Activated naive CD4-positive, alpha-beta T cell treated with anti-CD3 and anti-CD28 coated beads for 36 hours (primary cell): ENCODE measurements around the gene CRISPLD2. TPM values are rescaled to one million over a fixed set of nuclear protein-coding genes. Genes with fewer than 3 reads are reported as not detected.

Experiments used
- CTCF ChIA-PET: fragments of 350-600 bp; sonication (Branson Sonifier 250); formaldehyde crosslinking; loops from one replicate; lab custom pipeline; 2021; ENCODE audit warnings: antibody characterized with exemption; lab: Charles Lee
- DNase-seq: peaks from one replicate; pipeline ENCODE4 v3.0.0-alpha.2; 2020
- H3K27ac Mint-ChIP-seq: one replicate; pipeline ENCODE4 v1.8.0; 2021; ENCODE audit warnings: mild to moderate bottlenecking, mixed read lengths
- H3K27me3 Mint-ChIP-seq: one replicate; pipeline ENCODE4 v1.8.0; 2021; ENCODE audit warnings: low read depth, mixed read lengths
- H3K36me3 Mint-ChIP-seq: one replicate; pipeline ENCODE4 v1.8.0; 2021; ENCODE audit warnings: low read depth, mixed read lengths
- H3K4me1 Mint-ChIP-seq: one replicate; pipeline ENCODE4 v1.8.0; 2021; ENCODE audit warnings: low read depth, mixed read lengths
- H3K4me3 Mint-ChIP-seq: one replicate; pipeline ENCODE4 v1.8.0; 2021; ENCODE audit warnings: mild to moderate bottlenecking, moderate library complexity, mixed read lengths
- H3K9me3 Mint-ChIP-seq: one replicate; pipeline ENCODE4 v1.8.0; 2021; ENCODE audit warnings: mixed read lengths
- intact Hi-C: fragments of 100-400 bp; cut with micrococcal nuclease; formaldehyde crosslinking; loops from one replicate; pipeline ENCODE4 v1.15.1; 2023
- total RNA-seq, 2 experiments: library from RNA; stranded (reverse); gene quantifications; one replicate each; pipeline ENCODE4 v1.2.3, GENCODE V29; 2021

Gene CRISPLD2
- total RNA-seq, 2 experiments from 2014 or later: 0.14 TPM; not detected in 1

DNA sequence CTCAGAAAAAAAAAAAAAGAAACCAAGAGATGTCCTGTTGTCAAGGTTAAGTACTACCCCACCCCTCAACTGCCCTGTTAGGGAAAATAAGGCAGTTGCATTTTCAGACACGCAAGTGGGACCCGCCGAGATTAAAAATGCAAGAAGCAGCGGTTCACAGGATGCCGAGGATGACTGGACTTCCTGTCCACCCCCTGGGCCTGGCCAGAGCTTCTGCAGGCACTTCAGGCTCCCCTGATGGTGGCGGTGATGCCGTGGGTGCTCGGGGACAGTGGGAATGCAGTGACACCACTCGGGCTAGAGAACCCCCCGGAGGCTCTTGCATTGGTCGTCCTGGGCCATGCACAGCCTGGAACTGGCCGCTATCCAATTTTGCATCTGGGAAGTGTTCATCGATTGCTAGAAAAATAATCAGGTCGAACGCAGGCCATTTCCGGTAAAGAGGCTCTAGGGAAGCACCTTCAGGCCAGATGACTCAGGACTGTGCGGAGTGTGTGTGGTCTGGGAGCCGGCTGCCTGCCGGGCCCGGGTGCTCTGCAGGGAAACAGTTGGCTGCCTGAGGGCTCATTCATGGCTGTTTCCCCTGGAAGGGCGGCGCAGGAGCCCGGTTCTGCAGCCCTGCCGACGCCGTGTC, 13.4 kb upstream of the CRISPLD2 start:
- Mint-ChIP-seq H3K27ac (no peak overlapping the region), H3K36me3 (no peaks in the 10 kb centered on the region), H3K27me3 (peaks cover 4% of the 10 kb centered on the region), H3K4me3 (no peak overlapping the region), H3K4me1 (peaks cover 19% of the 10 kb centered on the region), H3K9me3 (no peaks in the 10 kb centered on the region)
- intact Hi-C loops: no loop called here
- DNase-seq: peak; percentile 34
- CTCF ChIA-PET: interaction anchor here (0.6 kb wide), 1 partner anchor 93 kb away, joined by 3 read pairs; no protein-coding TSS in a partner anchor

DNA sequence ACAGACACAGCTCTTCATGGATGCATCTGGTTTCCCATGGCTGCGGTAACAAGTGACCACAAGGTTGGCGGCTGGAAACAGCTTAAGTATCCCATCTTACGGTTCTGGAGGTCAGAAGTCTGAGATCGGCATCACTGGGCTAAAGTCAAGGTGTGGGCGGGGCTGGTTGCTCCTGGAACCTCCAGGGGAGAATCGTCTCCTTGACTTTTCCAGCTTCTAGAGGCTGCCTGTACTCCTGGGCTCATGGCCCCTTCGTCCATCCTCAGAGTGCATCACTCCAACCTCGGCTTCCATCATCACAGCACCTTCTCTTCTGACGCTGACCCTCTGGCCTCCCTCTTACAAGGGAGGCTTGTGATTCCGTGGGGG, 12.9 kb upstream of the CRISPLD2 start:
- CTCF ChIA-PET: no interaction called here
- Mint-ChIP-seq H3K4me1 (peaks cover 22% of the 10 kb centered on the region), H3K4me3 (no peak overlapping the region), H3K27ac (no peak overlapping the region), H3K27me3 (peaks cover 4% of the 10 kb centered on the region), H3K36me3 (no peaks in the 10 kb centered on the region), H3K9me3 (no peaks in the 10 kb centered on the region)
- DNase-seq: no peak
- intact Hi-C loops: no loop called here

DNA sequence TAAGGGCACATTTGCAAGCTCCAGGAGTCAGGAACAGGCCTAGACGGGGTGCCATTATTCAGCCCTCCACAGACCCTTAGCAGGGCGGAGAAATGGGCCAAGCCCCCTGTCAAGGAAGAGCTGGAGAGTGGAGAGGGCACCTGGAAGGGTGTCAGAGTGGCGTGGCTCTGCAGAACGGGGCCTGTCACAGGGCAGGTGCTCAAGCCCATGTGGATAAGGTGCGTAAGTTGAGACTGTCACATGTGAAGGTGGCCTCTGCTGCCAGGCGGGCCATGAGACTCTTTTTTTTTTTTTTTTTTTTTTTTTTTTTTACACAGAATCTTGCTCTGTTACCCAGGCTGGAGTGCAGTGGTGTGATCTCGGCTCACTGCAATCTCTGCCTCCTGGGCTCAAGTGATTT, 12.0 kb upstream of the CRISPLD2 start:
- CTCF ChIA-PET: interaction anchor here (0.6 kb wide), 1 partner anchor 686 kb away, joined by 4 read pairs; no protein-coding TSS in a partner anchor
- Mint-ChIP-seq H3K27ac (no peak overlapping the region), H3K27me3 (peaks cover 4% of the 10 kb centered on the region), H3K4me3 (no peak overlapping the region), H3K9me3 (no peaks in the 10 kb centered on the region), H3K36me3 (no peaks in the 10 kb centered on the region), H3K4me1 (peaks cover 22% of the 10 kb centered on the region)
- intact Hi-C loops: no loop called here
- DNase-seq: no peak

DNA sequence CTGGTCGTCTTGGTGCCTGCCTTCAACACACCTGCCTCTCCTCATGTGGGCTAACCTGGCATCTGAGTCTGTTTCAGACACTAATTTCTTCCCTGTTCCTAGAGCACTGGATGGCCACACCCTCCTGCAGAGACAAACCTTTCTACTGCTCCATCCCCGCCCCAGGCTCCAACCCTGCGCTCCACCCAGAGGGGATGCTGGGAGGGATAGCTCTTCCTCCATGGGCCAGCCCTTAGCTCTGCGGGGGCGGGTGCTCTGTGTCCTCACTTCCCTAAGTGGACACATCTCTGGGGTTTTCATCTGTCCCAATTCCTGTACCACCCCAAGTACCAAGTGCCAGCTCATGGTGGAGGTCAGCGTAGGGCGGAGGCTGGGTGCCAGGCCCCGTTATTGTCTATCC, 11.0 kb upstream of the CRISPLD2 start:
- no peak for DNase-seq
- no peak overlapping the region for H3K27ac Mint-ChIP-seq
- H3K27me3 Mint-ChIP-seq: peaks cover 4% of the 10 kb centered on the region
- H3K9me3 Mint-ChIP-seq: no peaks in the 10 kb centered on the region
- H3K36me3 Mint-ChIP-seq: no peaks in the 10 kb centered on the region
- intact Hi-C loops: no loop called here
- CTCF ChIA-PET: no interaction called here
- H3K4me3 Mint-ChIP-seq: no peak overlapping the region
- H3K4me1 Mint-ChIP-seq: peaks cover 22% of the 10 kb centered on the region

DNA sequence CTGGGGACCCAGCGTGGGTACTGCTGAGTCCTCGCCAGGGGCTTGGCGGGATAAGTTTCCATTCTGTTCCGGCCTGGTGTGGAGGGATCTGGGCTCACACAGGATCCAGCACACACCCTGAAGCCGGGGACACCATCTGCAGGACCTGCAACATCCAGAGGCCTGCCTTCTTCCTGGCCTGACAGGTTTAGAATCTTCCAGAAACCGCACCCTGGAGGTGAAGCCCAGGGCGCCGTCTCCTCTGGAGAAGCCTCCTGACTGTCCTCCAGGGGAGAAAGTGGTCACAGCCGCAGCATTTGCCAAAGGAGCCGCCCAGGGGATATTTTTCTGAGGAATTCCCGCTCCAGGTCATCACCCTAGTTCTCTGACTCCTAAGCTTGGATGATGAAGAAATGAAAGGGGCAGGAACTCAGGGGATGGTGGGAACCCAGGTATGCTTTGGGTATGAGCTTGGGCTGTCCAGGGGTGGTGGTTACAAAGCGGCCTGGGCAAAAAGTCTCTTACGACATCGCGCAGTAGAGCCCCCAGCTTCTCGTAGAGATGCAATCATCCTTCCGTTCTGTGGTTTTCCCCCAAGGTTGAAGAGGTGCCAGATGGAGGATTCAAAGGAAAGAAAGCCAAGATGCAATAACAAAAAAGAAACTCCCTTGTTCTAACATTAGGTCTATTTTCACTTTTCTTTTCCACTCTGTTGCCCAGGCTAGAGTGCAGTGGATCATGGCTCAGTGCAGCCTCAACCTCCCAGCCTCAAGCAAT, 9.1 kb upstream of the CRISPLD2 start:
- DNase-seq: peak; percentile 65
- H3K27ac Mint-ChIP-seq: peak overlapping the region; percentile 71
- H3K36me3 Mint-ChIP-seq: no peaks in the 10 kb centered on the region
- peaks cover 22% of the 10 kb centered on the region for H3K4me1 Mint-ChIP-seq
- CTCF ChIA-PET: interaction anchor here (0.7 to 1.5 kb wide), 2 partner anchors 56 to 168 kb away, joined by 3 to 4 read pairs; no protein-coding TSS in a partner anchor
- H3K9me3 Mint-ChIP-seq: no peaks in the 10 kb centered on the region
- no peak overlapping the region for H3K4me3 Mint-ChIP-seq
- intact Hi-C loops: loop anchor here (2.0 kb wide), 1 partner anchor 56 kb away; no protein-coding TSS in a partner anchor
- H3K27me3 Mint-ChIP-seq: peaks cover 4% of the 10 kb centered on the region

DNA sequence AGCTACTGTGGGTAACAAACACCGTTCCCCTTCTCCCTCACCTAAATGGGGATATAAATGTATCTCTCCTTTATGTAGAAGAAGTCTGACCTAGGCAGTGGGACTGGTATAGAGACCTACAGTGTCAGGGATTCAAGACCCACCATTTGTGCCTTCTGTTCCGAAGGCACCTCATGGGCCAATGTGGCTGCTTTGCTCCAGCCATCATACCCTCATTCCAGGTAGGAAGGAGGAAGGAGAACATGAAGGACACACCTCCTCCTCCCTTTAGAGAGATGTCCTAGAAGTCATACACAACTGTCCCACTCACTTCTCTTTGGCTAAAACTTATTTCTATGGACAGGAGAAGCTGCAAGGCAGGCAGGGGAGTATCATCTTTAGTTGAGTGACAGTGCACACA, 8.3 kb upstream of the CRISPLD2 start:
- H3K27me3 Mint-ChIP-seq: no peaks in the 10 kb centered on the region
- CTCF ChIA-PET: interaction anchor here (0.8 to 1.5 kb wide), 2 partner anchors 57 to 158 kb away, joined by 3 to 4 read pairs; no protein-coding TSS in a partner anchor
- no peak for DNase-seq
- H3K4me1 Mint-ChIP-seq: peaks cover 16% of the 10 kb centered on the region
- no peak overlapping the region for H3K4me3 Mint-ChIP-seq
- H3K27ac Mint-ChIP-seq: no peak overlapping the region
- no peaks in the 10 kb centered on the region for H3K9me3 Mint-ChIP-seq
- no peaks in the 10 kb centered on the region for H3K36me3 Mint-ChIP-seq
- intact Hi-C loops: loop anchor here (2.0 kb wide), 1 partner anchor 57 kb away; no protein-coding TSS in a partner anchor

DNA sequence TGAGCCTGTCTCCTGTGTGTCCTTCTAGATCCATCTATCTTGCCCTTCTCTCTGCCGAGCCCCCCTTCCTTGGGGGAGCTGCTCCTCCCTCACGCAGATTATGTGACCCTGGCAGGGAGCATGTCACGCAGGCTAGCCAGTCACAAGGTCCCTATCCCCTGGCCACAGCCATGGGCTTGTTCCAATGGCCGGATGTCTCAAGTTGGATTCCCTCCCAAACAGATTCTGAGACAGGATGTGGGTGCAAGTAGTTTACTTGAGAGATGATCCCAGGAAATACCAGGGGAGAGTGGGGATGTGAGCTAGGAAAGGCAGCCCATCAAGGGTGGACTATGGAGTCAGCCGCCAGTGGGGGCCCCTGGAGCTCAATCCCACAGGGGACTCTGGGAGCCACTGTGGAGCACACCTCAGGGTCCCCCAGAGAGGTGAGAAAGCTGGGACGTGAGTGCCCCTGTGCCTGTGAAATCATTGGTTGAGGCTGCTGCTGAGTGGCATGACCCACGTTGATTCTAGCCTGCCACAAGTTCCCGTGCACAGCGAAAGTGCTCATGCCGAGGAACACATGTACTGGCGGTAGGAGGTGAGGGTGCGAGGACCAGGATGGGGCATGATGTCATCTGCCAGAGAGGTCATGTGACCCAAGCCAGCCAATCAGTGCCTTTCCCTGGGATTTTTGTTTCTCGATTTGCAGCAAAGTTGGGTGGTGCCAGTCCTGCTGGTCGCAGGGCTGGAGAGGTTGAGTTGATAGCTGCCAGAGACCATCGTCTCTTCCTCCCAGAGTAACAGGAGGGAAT, 6.4 kb upstream of the CRISPLD2 start:
- H3K27ac Mint-ChIP-seq: no peak overlapping the region

DNA sequence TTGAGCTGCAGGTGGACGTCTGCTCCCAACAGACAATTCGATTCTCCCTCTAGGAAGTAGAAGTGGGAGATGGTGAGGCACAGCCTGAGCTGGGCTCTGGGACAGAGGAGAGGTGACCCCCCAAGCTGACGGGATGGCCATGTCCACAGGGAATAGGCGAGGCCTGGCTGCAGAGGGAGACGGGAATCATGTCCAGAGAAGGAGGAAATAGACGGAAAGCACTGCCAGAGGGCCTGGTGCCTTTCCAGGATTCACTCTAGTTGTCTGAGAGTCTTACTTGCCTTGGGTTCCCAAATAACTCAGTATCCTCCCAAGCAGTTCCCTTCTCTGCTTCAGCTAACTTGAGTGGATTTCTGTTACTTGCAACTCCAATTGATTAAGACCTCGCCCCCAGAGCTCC, 4.3 kb upstream of the CRISPLD2 start:
- Mint-ChIP-seq H3K4me3 (no peak overlapping the region), H3K4me1 (peaks cover 18% of the 10 kb centered on the region), H3K9me3 (no peaks in the 10 kb centered on the region), H3K27me3 (peaks cover 2% of the 10 kb centered on the region), H3K27ac (no peak overlapping the region), H3K36me3 (no peaks in the 10 kb centered on the region)
- CTCF ChIA-PET: interaction anchor here (0.9 kb wide), 1 partner anchor 76 kb away, joined by 3 read pairs; no protein-coding TSS in a partner anchor
- DNase-seq: no peak
- intact Hi-C loops: no loop called here

More for the DNA sequence above, 6.4 kb upstream of the CRISPLD2 start:
- no peaks in the 10 kb centered on the region for H3K9me3 Mint-ChIP-seq
- peaks cover 11% of the 10 kb centered on the region for H3K4me1 Mint-ChIP-seq
- H3K36me3 Mint-ChIP-seq: no peaks in the 10 kb centered on the region
- H3K4me3 Mint-ChIP-seq: no peak overlapping the region
- no peak for DNase-seq
- intact Hi-C loops: no loop called here
- H3K27me3 Mint-ChIP-seq: no peaks in the 10 kb centered on the region
- CTCF ChIA-PET: interaction anchor here (1.0 to 1.6 kb wide), 2 partner anchors 20 to 139 kb away, joined by 3 to 4 read pairs; no protein-coding TSS in a partner anchor

DNA sequence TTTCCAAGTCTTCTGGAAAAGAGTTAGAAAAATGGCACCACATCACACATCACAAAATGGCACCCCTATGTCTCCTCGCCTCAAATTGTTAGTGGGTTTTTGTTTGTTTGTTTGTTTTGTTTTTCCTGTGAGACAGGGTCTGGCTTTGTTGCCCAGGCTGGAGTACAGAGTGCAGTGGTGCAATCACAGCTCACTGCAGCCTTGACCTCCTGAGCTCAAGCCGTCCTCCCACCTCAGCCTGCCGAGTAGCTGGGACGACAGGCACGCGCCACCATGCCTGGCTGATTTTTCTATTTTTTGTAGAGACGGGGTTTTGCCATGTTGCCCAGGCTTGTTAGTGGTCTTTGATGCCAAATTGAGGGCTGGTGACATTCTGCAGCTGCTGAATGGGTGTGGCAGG, 3.8 kb upstream of the CRISPLD2 start:
- intact Hi-C loops: no loop called here
- Mint-ChIP-seq H3K27me3 (peaks cover 4% of the 10 kb centered on the region), H3K27ac (no peak overlapping the region), H3K4me3 (no peak overlapping the region), H3K36me3 (no peaks in the 10 kb centered on the region), H3K4me1 (peaks cover 15% of the 10 kb centered on the region), H3K9me3 (no peaks in the 10 kb centered on the region)
- CTCF ChIA-PET: no interaction called here
- DNase-seq: no peak

DNA sequence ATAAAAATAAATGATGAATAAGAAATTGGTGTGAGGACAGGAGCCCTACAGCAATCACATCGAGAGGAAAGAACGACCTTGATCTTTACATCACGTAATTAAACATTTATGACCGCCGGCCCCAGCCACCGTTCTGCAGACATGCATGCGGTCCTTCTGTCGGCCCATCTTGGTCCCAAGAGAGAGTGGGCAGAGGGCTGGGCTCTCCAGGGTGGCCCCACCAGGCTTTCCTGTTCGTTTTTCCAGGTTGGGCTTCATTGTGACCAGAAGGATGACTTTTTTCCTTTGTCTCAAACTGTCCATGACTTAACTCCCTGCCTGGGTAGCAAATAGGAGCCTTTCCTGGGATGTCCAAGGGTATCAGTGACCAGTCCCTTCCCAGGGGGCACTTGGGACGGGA, 3.3 kb upstream of the CRISPLD2 start:
- Mint-ChIP-seq H3K27ac (no peak overlapping the region), H3K4me1 (peaks cover 15% of the 10 kb centered on the region), H3K9me3 (no peaks in the 10 kb centered on the region), H3K27me3 (peaks cover 5% of the 10 kb centered on the region), H3K4me3 (no peak overlapping the region), H3K36me3 (no peaks in the 10 kb centered on the region)
- no peak for DNase-seq
- intact Hi-C loops: no loop called here
- CTCF ChIA-PET: no interaction called here

DNA sequence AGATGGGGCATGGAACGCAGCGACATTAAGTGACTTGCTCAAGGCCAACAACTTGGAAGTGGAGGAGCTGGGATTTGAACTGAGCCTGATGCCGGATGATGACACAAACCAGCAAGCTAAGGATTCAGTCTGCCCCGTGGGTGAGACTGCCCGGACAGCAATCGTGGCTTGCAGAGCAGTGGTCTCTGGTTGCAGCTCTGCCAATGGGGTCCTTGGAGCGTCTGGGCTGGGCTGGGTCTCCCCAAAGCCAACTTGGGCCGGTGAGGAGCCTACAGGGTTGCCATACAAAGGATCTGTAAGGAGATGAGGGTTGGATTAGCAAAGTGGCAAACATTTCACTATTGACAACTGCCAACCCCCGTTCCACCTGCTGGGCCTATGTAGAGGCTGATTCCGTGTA, 2.6 kb upstream of the CRISPLD2 start:
- H3K36me3 Mint-ChIP-seq: no peaks in the 10 kb centered on the region
- no peak overlapping the region for H3K27ac Mint-ChIP-seq
- no peak for DNase-seq
- H3K4me1 Mint-ChIP-seq: peaks cover 13% of the 10 kb centered on the region
- CTCF ChIA-PET: no interaction called here
- no peak overlapping the region for H3K4me3 Mint-ChIP-seq
- no peaks in the 10 kb centered on the region for H3K9me3 Mint-ChIP-seq
- H3K27me3 Mint-ChIP-seq: peaks cover 5% of the 10 kb centered on the region
- intact Hi-C loops: no loop called here

DNA sequence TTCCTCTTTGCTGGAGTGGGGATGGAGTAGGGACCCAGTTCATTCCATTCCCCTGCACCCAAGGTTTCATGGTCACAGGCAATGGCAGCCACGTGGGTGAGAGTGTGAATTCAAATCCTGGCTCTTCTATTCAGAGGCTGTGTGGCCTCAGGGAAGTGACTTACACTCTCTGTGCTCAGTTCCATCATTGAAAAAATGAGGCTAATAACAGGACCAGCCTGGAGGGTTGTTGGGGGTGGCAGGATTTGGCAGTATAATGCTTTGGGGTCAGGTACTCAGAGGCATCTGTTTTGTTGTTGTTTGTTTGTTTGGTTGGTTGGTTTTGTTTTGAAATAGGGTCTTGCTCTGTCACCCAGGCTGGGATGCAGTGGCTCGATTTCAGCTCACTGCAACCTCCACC, 2.2 kb upstream of the CRISPLD2 start:
- intact Hi-C loops: no loop called here
- CTCF ChIA-PET: no interaction called here
- H3K27ac Mint-ChIP-seq: no peak overlapping the region

More for the DNA sequence above, 2.2 kb upstream of the CRISPLD2 start:
- H3K4me1 Mint-ChIP-seq: peaks cover 13% of the 10 kb centered on the region
- no peaks in the 10 kb centered on the region for H3K9me3 Mint-ChIP-seq
- no peaks in the 10 kb centered on the region for H3K36me3 Mint-ChIP-seq
- H3K27me3 Mint-ChIP-seq: peaks cover 5% of the 10 kb centered on the region
- no peak overlapping the region for H3K4me3 Mint-ChIP-seq
- no peak for DNase-seq
